HG02571 (cell line): ENCODE measurements around the gene ISG15.
"Not testable (repeated sequence)": the region's sequence is repeated elsewhere in the genome, so short reads cannot be mapped to it uniquely, and the experiment has no call there.

Source experiments
- ATAC-seq: cut with Tn5 transposase; IDR thresholded peaks from one replicate; pipeline ENCODE4 v1.9.1; 2021; ENCODE audit warnings: mild to moderate bottlenecking, moderate library complexity; ENCODE audit not compliant: unreplicated experiment

Gene ISG15

DNA sequence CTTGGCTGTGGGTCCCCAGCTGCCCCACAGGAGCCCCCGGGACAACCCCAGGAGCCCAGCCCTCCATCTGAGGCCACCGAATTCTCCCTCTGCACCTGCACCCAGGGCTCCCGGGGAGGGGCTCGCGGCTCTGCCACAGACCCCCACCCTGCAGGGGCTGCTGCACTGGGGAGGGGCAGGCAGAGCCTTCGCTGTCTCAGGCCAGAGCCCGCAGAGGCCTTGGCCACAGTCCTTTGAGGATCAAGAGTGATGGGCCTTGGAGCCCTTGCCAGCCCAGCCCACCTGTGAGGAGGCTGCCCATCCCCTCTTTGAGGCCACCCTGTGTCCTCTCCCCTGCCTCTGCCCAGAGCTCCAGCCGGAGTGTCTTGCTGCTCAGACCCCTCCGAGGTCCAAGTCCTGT, 37.9 kb upstream of the ISG15 start:
- ATAC-seq = no peak

DNA sequence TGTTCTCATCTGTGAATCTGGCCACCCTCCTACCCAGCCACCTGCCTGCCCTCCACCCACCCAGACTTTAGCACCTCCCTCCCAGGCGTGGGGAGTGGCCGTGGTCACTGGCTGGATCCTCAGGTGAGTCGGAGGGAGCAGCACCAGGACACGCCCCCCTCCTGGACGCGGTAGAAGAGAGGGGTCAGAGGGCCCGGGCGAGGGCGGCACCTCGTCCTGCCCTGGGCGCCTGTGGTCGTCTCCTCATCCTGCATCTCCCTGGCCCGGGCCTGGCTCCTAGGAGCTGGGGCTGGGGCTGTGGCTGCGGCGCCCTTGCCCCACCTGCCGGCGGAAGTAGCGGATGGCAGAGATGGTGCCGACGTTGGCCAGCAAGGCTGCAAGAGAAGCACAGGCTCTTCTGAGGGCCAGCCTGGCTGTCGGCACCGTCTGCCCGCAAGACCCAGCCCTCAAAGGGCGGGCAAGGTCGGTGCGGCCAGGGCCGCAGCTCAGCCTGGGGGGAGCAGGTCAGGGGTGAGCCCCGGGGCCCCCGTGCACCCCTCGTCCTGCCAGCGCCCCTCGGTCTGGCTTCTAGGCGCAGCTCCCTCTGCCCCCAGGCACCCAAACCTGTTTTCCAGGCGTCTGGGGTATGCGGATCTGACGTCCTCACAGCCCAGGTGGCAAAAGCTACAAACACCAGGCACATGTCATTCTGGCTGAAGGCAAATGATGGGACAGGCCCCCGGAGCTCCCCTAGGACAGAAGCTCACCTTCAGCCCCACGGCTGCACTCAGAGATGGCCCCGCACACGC, 37.2 kb upstream of the ISG15 start:
- ATAC-seq = no peak

DNA sequence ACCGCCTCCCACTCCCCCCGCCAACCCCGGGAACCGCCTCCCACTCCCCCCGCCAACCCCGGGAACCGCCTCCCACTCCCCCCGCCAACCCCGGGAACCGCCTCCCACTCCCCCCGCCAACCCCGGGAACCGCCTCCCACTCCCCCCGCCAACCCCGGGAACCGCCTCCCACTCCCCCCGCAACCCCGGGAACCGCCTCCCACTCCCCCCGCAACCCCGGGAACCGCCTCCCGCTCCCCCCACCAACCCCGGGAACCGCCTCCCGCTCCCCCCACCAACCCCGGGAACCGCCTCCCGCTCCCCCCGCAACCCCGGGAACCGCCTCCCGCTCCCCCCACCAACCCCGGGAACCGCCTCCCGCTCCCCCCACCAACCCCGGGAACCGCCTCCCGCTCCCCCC, 36.5 kb upstream of the ISG15 start:
- not testable (repeated sequence) for ATAC-seq

DNA sequence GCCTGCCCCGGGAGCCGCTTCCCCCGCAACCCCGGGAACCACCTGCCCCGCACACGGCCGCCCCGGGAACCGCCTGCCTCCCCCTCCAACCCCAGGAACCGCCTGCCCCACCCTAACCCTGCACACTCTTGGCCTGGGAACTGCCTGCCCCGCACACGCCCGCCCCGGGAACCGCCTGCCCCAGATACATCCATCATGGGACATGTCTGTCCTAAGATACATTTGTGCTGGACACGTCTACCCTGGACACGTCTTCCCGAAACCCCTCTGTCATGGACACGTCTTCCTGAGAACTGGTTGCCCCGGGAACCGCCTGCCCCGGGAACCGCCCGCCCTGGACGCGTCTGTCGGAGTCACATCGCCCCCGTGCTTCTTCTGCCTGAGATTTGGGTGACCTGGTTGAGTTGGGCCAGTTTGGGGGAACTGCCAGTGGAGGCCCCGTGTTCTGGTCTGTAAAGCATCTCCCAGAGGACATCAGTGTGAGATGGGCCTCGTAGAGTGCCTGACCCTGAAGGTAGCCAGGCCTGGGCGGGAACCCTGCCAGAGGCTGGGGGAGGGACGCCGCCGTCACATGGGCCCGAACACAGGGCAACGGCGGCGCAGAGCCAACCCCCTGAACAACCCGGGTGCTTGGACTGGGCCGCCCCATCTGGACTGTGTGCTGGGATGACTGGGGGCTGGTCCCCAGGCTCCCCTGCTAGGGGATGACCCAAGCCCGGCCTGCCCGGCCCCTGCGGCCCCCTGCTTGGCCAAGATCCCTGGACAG, 35.0 kb upstream of the ISG15 start:
- no peak for ATAC-seq

- ATAC-seq = no peak
Observed at GRCh38 chr1:978835-979743, 34.2 kb upstream of the ISG15 start.

DNA sequence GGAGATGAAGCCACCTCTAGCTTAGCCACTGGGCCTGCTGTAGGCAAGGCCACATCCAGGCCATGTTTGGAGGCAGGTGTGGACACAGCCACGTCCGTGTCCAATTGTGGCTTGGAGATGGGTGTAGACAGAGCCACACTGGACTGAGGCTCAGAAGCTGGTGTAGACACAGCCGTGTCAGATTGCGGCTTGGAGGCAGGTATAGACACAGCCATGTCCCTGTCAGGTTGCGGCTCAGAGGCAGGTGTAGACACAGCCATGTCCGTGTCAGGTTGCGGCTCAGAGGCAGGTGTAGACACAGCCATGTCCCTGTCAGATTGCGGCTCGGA, 33.6 kb upstream of the ISG15 start:
- no peak for ATAC-seq

- ATAC-seq = no peak
Observed at GRCh38 chr1:980137-980571, 33.1 kb upstream of the ISG15 start.

GRCh38 chr1:980602-981395, 32.5 kb upstream of the ISG15 start:
- no peak for ATAC-seq

DNA sequence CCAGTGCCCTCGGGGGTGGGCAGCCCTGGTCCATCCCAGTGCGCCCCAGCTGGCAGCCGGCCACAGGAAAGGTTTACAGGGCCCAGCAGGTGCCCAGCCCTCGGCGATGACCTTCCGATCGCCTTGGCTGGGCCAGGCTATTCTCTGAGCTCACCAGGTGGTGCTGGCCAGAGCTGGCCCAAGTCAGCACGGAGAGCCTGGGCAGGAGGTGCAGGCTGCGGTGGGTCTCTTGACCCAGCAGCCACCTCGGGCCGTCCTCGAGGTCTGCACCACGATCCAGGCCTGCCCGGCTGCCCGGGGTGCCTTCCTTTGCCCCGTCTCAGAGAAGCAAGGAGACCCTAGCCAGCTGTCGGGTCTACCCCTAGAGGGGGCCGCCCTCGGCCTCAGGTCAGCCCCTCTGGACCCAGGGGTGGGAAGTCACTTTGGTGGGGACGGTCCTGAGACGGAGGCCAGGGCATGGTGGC, 31.8 kb upstream of the ISG15 start:
- no peak for ATAC-seq

- ATAC-seq = no peak
Observed at GRCh38 chr1:981955-982558, 31.2 kb upstream of the ISG15 start, which contains the start of gene PERM1. PERM1 (minus strand) TSS chr1:982093; CDS start chr1:981029, 1,064 bp downstream.

GRCh38 chr1:982765-983436, 30.4 kb upstream of the ISG15 start:
- no peak for ATAC-seq

- no peak for ATAC-seq
Observed at GRCh38 chr1:983798-984475, 29.4 kb upstream of the ISG15 start.

DNA sequence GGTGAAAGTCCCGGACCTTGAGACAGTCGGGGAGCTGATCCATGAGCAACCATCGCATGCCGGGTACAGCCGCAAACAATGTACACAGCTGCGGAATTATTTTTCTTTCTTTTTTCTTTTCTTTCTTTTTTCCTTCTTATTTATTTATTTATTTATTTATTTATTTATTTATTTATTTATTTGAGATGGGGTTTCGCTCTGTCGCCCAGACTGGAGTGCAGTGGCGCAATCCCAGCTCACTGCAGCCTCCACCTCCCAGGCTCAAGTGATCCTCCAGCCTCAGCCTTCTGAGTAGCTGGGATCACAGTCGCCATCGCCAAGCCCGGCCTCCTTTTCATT, 28.9 kb upstream of the ISG15 start:
- ATAC-seq = no peak

DNA sequence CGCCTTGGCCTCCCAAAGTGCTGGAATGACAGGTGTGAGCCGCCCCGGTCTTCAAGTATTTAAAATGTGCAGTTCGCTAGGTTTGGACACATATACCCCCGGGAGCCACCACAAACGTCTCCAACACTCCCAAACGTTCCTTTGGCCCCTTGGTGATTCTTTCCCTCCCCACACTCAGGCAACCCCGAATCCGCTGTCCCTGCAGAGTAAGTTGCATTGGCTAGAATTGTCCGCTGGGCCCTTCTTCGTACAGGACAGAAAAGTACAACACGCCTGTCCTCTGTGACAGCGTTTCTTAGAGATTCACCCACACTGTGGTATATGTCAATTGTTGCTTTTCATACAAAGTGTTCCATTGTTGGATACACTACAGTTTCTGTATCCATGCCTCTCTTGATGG, 28.2 kb upstream of the ISG15 start:
- no peak for ATAC-seq

GRCh38 chr1:988061-988460, 25.2 kb upstream of the ISG15 start:
- not testable (repeated sequence) for ATAC-seq

DNA sequence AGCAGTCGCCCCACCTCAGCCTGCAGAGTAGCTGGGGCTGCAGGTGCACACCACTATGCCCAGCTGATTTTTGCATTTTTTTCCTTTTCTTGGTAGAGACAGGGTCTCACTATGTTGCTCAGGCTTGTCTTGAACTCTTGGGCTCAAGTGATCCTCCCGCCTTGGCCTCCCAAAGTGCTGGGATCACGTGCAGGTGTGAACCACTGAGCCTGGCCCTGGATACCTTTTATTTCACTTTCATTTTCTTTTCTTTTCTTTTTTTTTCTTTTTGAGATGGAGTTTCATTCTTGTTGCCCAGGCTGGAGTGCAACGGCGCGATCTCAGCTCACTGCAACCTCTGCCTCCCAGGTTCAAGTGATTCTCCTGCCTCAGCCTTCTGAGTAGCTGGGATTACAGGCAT, 22.0 kb upstream of the ISG15 start:
- ATAC-seq = not testable (repeated sequence)

- ATAC-seq = no peak
Observed at GRCh38 chr1:991895-992294, 21.4 kb upstream of the ISG15 start.

GRCh38 chr1:992362-992761, 20.9 kb upstream of the ISG15 start:
- no peak for ATAC-seq
